ENCODE results near the gene MTRFR.

DNA sequence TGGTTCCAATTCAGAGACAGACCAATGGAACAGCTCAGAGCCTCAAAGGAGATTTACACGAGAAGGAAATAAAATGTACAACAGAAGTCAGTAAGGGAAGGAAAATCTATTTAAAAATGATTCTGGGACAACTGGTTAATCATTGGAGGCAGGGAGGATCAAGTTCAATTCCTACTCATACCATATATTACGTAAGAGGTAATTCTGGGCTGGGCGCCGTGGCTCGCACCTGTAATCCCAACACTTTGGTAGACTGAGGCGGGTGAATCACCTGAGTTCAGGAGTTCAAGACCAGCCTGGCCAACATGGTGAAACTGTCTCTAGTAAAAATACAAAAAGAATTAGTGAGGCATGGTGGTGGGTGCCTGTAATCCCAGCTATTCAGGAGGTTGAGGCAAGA, 45.6 kb upstream of the MTRFR start:
- TF ChIP-seq, protein P1, sequence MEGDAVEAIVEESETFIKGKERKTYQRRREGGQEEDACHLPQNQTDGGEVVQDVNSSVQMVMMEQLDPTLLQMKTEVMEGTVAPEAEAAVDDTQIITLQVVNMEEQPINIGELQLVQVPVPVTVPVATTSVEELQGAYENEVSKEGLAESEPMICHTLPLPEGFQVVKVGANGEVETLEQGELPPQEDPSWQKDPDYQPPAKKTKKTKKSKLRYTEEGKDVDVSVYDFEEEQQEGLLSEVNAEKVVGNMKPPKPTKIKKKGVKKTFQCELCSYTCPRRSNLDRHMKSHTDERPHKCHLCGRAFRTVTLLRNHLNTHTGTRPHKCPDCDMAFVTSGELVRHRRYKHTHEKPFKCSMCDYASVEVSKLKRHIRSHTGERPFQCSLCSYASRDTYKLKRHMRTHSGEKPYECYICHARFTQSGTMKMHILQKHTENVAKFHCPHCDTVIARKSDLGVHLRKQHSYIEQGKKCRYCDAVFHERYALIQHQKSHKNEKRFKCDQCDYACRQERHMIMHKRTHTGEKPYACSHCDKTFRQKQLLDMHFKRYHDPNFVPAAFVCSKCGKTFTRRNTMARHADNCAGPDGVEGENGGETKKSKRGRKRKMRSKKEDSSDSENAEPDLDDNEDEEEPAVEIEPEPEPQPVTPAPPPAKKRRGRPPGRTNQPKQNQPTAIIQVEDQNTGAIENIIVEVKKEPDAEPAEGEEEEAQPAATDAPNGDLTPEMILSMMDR (optimal IDR thresholded peaks at IDR 0.05 in 1 of 3, IDR thresholded peaks at IDR 0.05 in 1 of 3, conservative IDR thresholded peaks at IDR 0.05 in 1 of 3; ENCODE audit: extremely low read depth in 1 of 3, insufficient read depth in 2 of 3, low read length in 3 of 3), result no peak
- TF ChIP-seq EZH2 (IDR thresholded peaks at IDR 0.05; ENCODE audit: low read length), result no peak

Measured in keratinocyte (primary cell).